C4-2B (cell line): ENCODE data around the gene RYK.

Source experiments
- ZFX ChIP-seq: fragments of 450-650 bp; IDR thresholded peaks from 2 replicates; pipeline ENCODE4 v1.6.1; 2017
- TF ChIP-seq, protein P1 (sequence below): fragments of 450-650 bp; conservative IDR thresholded peaks from 2 replicates; pipeline ENCODE4 v1.5.1; 2017; ENCODE audit warnings: mild to moderate bottlenecking

GRCh38 chr3:134237454-134238145, 13.1 kb downstream of the RYK start:
- TF ChIP-seq, protein P1, sequence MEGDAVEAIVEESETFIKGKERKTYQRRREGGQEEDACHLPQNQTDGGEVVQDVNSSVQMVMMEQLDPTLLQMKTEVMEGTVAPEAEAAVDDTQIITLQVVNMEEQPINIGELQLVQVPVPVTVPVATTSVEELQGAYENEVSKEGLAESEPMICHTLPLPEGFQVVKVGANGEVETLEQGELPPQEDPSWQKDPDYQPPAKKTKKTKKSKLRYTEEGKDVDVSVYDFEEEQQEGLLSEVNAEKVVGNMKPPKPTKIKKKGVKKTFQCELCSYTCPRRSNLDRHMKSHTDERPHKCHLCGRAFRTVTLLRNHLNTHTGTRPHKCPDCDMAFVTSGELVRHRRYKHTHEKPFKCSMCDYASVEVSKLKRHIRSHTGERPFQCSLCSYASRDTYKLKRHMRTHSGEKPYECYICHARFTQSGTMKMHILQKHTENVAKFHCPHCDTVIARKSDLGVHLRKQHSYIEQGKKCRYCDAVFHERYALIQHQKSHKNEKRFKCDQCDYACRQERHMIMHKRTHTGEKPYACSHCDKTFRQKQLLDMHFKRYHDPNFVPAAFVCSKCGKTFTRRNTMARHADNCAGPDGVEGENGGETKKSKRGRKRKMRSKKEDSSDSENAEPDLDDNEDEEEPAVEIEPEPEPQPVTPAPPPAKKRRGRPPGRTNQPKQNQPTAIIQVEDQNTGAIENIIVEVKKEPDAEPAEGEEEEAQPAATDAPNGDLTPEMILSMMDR: no peak
- no peak for TF ChIP-seq ZFX
